GM12878 (cell line): Measurements from ENCODE around the gene MEGF6.

Experiments used
- ATF3 ChIP-seq: IDR thresholded peaks from 2 replicates; pipeline ENCODE4 v1.6.1; 2011; ENCODE audit warnings: low read depth, mild to moderate bottlenecking, low read length, moderate library complexity, borderline replicate concordance; ENCODE audit errors: extremely low read depth
- BHLHE40 ChIP-seq, 2 experiments: fragments of 450-650 bp in 1 of 2; IDR thresholded peaks; 2 replicates each; pipeline ENCODE4 v1.6.1; 2011 to 2017; ENCODE audit warnings: low read depth in 2 of 2, borderline replicate concordance in 1 of 2, improper control_type of control experiment in 1 of 2, low read length in 1 of 2, mild to moderate bottlenecking in 1 of 2
- EGR1 ChIP-seq, 2 experiments: IDR thresholded peaks; 1 replicate in 1 of 2; 2 replicates in 1 of 2; pipeline ENCODE4 v1.6.1; 2011 to 2012; ENCODE audit warnings: low read depth in 2 of 2, low read length in 2 of 2, borderline replicate concordance in 1 of 2, mild to moderate bottlenecking in 1 of 2, moderate library complexity in 1 of 2
- FOS ChIP-seq: IDR thresholded peaks from 3 replicates; pipeline ENCODE4 v1.6.1; 2011; ENCODE audit warnings: borderline replicate concordance; ENCODE audit not compliant: insufficient read length; ENCODE audit errors: extremely low read depth
- MAX ChIP-seq: IDR thresholded peaks from 2 replicates; pipeline ENCODE4 v1.6.1; 2012; ENCODE audit warnings: low read depth, low read length, improper control_type of control experiment
- MYB ChIP-seq: fragments of 150-350 bp; IDR thresholded peaks from 2 replicates; pipeline ENCODE4 v1.6.1; 2014; ENCODE audit warnings: mild to moderate bottlenecking, low read depth, low read length, borderline replicate concordance
- NR2C1 ChIP-seq: fragments of 450-650 bp; IDR thresholded peaks from 2 replicates; pipeline ENCODE4 v1.6.1; 2017; ENCODE audit warnings: antibody characterized with exemption, mild to moderate bottlenecking, moderate library complexity
- SKIL ChIP-seq: fragments of 450-650 bp; IDR thresholded peaks from 2 replicates; pipeline ENCODE4 v1.6.1; 2017; ENCODE audit warnings: mild to moderate bottlenecking, low read depth, inconsistent platforms; ENCODE audit not compliant: poor library complexity, severe bottlenecking
- SREBF2 ChIP-seq: IDR thresholded peaks from 2 replicates; pipeline ENCODE4 v1.6.1; 2012; ENCODE audit warnings: mild to moderate bottlenecking, low read length
- ZNF24 ChIP-seq: fragments of 450-650 bp; IDR thresholded peaks from 2 replicates; pipeline ENCODE4 v1.6.1; 2017; ENCODE audit warnings: antibody characterized with exemption, mild to moderate bottlenecking
- ZNF274 ChIP-seq: IDR thresholded peaks from one replicate; pipeline ENCODE4 v1.8.0; 2011; ENCODE audit not compliant: insufficient read length, insufficient read depth
- TF ChIP-seq, protein P1 (sequence below), 3 experiments: IDR thresholded peaks in 2 of 3; conservative IDR thresholded peaks in 1 of 3; 2 replicates each; pipeline ENCODE4 v1.5.1; 2011; ENCODE audit warnings: low read depth in 3 of 3, low read length in 3 of 3, mild to moderate bottlenecking in 3 of 3, control low read depth in 2 of 3, moderate library complexity in 2 of 3, inconsistent platforms in 1 of 3, mixed read lengths in 1 of 3; ENCODE audit not compliant: control insufficient read depth in 2 of 3, insufficient read depth in 1 of 3; ENCODE audit errors: extremely low read depth in 1 of 3
- TF ChIP-seq, protein P2 (sequence below): IDR thresholded peaks from 2 replicates; pipeline ENCODE4 v1.6.1; 2012; ENCODE audit warnings: mild to moderate bottlenecking, low read depth, low read length
- TF ChIP-seq, protein P3 (sequence below): fragments of 450-650 bp; formaldehyde crosslinking; IDR thresholded peaks from 2 replicates; pipeline ENCODE4 v1.5.0; 2022; ENCODE audit warnings: mild to moderate bottlenecking, missing genetic modification characterization

- no peak for TF ChIP-seq ZNF274
- TF ChIP-seq, protein P1, sequence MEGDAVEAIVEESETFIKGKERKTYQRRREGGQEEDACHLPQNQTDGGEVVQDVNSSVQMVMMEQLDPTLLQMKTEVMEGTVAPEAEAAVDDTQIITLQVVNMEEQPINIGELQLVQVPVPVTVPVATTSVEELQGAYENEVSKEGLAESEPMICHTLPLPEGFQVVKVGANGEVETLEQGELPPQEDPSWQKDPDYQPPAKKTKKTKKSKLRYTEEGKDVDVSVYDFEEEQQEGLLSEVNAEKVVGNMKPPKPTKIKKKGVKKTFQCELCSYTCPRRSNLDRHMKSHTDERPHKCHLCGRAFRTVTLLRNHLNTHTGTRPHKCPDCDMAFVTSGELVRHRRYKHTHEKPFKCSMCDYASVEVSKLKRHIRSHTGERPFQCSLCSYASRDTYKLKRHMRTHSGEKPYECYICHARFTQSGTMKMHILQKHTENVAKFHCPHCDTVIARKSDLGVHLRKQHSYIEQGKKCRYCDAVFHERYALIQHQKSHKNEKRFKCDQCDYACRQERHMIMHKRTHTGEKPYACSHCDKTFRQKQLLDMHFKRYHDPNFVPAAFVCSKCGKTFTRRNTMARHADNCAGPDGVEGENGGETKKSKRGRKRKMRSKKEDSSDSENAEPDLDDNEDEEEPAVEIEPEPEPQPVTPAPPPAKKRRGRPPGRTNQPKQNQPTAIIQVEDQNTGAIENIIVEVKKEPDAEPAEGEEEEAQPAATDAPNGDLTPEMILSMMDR (IDR thresholded peaks at IDR 0.05 in 2 of 3, conservative IDR thresholded peaks at IDR 0.05 in 1 of 3; ENCODE audit: control insufficient read depth in 2 of 3, extremely low read depth in 1 of 3, insufficient read depth in 1 of 3, low read depth in 3 of 3, low read length in 3 of 3): no peak
- no peak for TF ChIP-seq BHLHE40 (IDR thresholded peaks at IDR 0.05; ENCODE audit: borderline replicate concordance in 1 of 2, low read depth in 2 of 2, low read length in 1 of 2)
- TF ChIP-seq, protein P2, sequence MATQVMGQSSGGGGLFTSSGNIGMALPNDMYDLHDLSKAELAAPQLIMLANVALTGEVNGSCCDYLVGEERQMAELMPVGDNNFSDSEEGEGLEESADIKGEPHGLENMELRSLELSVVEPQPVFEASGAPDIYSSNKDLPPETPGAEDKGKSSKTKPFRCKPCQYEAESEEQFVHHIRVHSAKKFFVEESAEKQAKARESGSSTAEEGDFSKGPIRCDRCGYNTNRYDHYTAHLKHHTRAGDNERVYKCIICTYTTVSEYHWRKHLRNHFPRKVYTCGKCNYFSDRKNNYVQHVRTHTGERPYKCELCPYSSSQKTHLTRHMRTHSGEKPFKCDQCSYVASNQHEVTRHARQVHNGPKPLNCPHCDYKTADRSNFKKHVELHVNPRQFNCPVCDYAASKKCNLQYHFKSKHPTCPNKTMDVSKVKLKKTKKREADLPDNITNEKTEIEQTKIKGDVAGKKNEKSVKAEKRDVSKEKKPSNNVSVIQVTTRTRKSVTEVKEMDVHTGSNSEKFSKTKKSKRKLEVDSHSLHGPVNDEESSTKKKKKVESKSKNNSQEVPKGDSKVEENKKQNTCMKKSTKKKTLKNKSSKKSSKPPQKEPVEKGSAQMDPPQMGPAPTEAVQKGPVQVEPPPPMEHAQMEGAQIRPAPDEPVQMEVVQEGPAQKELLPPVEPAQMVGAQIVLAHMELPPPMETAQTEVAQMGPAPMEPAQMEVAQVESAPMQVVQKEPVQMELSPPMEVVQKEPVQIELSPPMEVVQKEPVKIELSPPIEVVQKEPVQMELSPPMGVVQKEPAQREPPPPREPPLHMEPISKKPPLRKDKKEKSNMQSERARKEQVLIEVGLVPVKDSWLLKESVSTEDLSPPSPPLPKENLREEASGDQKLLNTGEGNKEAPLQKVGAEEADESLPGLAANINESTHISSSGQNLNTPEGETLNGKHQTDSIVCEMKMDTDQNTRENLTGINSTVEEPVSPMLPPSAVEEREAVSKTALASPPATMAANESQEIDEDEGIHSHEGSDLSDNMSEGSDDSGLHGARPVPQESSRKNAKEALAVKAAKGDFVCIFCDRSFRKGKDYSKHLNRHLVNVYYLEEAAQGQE: no peak
- no peak for TF ChIP-seq EGR1 (IDR thresholded peaks at IDR 0.05; ENCODE audit: borderline replicate concordance in 1 of 2, low read depth in 2 of 2, low read length in 2 of 2)
- TF ChIP-seq SREBF2: no peak
- no peak for TF ChIP-seq FOS
- TF ChIP-seq MAX: no peak
- TF ChIP-seq SKIL: no peak
- TF ChIP-seq ATF3: no peak
- TF ChIP-seq, protein P3, sequence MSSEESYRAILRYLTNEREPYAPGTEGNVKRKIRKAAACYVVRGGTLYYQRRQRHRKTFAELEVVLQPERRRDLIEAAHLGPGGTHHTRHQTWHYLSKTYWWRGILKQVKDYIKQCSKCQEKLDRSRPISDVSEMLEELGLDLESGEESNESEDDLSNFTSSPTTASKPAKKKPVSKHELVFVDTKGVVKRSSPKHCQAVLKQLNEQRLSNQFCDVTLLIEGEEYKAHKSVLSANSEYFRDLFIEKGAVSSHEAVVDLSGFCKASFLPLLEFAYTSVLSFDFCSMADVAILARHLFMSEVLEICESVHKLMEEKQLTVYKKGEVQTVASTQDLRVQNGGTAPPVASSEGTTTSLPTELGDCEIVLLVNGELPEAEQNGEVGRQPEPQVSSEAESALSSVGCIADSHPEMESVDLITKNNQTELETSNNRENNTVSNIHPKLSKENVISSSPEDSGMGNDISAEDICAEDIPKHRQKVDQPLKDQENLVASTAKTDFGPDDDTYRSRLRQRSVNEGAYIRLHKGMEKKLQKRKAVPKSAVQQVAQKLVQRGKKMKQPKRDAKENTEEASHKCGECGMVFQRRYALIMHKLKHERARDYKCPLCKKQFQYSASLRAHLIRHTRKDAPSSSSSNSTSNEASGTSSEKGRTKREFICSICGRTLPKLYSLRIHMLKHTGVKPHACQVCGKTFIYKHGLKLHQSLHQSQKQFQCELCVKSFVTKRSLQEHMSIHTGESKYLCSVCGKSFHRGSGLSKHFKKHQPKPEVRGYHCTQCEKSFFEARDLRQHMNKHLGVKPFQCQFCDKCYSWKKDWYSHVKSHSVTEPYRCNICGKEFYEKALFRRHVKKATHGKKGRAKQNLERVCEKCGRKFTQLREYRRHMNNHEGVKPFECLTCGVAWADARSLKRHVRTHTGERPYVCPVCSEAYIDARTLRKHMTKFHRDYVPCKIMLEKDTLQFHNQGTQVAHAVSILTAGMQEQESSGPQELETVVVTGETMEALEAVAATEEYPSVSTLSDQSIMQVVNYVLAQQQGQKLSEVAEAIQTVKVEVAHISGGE (CRISPR knock-in tag): no peak
- no peak for TF ChIP-seq NR2C1
- no peak for TF ChIP-seq ZNF24
- no peak for TF ChIP-seq MYB
Observed at GRCh38 chr1:3548156-3548893, 63.0 kb downstream of the MEGF6 start.
